Effector CD4-positive, alpha-beta T cell (primary cell): Measurements from ENCODE around the gene CASZ1.

Experiments used
- DNase-seq: peaks from one replicate; pipeline ENCODE4 v3.0.0-alpha.2; 2020

CASZ1 gene

DNA sequence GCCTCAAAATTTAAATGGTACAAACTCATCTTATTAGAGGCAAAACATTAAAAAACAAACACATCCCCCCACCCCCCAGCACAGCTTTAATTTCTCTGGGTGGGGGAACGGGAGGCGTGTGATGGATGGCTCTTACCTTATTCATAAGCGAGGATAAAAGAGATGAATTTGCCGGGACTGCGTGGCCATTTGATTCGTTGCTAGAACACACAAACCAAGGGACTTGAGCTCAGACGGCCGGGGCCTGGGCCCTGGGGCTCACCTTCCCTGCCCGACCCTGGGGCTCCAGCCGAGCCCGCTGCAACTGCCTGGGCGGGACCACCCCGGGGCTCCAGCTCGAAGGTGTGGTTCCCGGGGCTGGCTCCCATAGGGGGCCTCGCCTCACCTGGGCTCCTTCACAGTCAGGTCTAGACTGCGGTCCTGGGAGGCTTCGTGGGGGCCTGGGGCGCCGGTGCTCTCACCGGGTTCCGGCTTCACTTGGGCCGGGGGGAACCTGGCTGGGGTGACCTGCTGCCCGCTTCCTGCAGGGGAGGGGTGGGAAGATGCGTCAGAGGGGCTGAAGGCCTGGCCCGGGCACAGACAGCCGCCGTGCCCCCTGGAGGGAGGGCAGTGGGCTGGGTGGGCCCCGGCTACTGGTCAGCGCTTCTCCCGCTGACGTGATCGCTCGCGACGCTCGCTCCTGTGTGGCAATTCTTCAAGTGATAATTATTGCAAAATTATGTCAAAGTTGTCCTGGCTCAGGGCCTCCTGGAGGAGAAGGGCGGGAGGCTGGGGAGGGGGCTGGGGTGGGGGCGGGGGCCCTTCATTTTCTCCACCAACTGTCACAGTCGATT is 145.7 kb downstream of the CASZ1 start:
- DNase-seq, result no peak

DNA sequence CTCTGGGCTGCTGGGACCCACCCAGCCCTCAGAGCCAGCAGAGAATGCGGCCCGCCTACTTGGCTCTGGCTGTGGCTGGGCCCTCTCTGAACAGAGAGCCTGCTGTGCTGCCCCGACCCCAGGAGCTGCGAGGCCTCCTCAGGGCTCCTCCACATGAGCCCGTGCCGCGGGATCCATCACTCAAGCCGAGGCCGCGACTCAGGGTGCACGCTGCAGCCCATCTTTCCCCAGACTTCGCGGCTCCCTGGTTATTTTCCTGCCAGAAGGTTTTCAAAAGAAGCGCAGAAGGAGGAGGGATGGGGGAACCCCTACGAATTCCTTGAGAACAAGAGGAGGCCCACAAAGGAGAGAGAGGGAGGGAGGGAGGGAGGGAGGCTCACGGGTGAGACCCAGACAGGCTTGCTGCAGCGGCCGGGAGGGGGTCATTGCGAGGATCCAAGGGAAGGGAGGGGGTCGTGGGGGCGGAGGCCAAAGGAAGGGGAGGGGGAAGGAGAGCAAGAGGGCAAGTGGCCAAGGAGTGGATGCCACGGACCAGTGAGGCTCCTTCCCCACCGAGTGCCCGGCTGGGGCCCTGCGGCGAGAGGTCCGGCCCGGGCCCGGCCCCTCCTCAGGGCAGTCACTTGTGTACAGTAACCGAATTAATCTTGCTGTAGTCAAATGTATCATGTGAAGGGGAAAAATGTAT is 146.8 kb downstream of the CASZ1 start:
- no peak for DNase-seq

DNA sequence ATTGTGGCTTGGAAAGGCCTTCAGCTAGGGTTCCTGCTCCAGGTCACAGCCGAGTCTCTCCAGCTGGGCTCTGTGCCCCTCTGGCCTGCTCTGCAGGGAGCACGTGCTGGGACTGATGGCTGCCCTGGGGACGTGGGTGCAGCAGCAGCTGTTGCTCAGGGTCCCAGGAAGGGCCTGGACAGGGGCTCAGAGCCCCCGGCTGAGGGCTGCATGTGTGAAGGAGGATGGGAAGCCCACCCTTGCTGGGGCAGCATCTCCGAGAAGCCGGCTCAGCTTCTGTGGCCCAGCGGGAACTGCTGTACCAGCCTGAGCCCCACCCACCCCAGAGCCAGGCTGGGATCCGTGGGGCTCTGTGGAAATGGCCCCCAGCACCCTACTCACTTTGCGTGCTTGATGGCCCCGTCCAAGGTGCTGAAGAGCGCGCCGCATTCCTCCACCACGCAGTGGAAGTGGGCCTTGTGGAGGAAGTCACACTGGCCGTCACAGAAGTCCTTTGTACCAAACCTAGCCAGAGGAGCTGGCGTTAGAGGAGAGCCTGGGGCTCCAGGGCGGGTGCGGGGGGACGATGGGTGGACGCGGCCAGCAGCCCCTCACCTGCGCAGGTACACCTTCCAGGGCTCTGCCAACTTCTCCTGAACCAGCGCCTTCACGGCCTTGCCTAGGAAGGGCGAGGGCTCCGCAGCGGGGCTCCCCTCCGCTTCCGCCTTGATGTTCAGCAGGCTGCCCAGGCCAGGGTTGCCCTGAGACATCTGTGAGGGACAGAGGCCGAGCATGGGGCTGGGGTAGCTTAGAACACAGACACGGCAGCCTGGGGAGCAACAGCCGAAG is 147.5 kb downstream of the CASZ1 start:
- DNase-seq, result no peak

DNA sequence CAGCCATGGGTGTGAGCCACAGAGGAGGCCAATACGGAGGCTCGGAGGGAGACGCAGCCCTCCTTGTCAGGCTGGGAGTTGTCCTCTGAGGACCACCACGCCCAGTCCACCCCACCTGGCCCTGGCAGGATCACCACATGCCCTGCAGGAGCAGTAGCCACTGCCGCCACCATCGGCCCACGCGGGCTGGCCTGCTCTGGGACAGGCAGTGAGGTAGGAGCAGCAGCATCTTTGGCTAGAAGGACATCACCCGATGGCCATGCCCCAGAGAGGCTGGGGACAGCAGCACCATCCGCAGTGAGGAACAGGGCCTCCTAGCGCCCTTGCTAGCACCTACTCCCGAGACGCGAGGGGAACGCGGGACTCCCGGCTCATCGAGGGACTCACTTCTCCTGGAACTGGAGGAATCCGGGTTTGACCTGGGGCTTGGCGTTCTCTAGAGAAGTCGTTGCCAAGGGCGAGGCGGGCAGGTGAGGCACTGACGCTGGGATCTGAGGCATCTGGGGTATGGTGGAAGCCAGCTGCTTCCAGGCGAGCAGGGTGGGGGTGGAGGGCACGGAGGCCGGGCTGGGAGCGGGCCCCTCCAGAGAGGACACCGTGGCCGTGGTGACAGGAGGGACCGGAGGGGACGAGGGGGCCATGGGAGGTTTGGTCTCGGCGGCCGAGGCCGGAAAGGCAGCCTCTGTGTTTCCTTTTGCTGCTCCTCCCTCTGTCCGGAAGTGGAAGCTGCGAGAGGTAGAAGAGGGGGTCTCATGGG is 148.9 kb downstream of the CASZ1 start:
- no peak for DNase-seq

DNA sequence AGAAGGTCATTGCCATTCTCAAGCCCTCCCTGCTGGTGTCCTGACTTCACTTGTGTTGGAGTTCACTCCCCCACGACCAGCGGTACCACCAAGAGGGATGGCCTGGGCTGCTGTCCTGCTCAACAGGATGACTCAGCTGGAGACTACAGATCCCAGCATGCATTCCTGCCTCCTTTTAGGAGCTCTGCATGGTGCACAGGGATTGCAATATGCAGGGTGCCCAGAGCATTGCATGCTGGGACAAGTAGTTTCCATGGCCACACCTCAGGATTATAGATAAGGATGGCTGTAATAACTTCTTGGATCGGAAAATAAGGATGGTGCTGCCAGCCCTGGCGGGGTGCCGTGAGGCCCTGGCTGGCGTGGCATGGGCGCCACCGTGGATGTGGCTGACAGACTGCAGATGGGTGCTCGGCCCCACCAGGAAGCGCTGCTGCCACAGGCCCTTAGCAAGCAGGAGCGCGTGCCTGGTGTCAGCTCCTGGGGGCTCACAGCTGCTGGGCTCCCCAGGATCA is 150.0 kb downstream of the CASZ1 start:
- DNase-seq, result no peak

DNA sequence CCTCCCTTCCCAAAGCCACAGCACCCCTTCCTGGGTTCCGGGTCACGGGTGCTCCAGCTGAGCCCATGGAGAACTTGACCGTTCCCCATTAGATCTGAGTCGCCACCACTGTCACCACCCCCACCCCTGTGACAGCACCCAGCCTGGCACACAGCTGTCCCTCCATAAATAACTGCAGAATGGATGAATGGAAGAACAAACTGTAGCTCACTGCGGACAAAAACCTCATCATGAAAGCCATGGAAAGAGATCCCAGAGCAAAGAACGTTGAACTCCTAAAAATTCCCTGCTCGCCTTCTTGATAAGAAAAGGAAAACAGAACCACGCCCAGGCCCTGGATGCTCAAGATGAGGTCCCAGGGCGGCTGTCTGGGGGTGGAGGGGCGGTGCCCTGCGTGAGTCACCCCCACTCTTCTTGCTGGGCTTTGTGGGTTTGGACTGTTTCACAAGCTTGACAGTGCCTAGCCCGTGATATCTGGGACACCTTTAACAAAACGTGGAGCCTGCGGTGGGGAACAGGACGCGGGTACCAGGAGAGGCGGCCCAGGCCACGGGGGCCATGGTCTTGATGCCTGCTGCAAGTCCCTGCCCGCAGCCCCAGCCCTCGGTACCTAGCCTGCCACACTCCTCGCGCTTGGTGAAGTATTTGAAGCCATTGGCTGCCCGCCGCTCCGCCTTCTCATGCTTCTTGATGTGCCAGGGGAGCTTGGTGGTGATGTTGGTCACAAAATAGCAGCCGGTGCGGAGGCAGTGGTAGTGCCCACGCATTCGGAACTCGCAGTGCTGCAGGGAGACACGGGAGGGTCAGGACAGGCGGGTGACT is 151.9 kb downstream of the CASZ1 start:
- no peak for DNase-seq

DNA sequence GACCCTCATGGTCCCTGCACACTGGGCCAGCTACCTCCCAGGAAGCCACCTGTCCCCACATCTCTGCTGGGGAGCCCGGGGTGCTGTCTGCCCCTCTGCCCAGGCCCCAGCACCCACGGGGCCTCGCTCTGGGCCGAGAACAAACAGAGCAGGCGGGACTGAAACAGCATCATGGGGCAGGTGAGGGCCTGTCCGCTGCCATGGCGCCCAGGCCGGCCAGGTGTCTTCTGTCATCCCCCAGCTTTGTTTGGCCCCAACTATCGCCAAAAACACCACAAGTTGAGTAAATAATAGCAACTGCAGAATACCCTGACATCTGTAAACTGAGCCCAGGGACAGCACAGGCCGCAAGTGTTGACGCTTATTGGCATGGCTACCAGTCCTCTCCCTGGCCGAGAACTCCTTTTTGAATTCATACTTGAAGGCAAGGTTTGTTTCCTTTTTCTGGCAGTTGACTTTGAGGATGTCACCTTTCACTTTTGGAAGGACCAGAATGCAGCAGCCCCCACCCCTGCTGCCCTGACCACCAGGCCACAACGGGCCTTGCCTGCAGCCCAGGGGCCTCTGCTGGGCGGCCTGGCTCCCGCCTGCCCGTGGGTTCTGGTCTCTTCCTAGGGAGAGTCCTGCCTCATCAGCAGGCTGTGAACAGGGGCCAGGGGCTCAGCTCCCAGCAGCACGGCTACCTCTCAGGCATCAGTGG is 152.7 kb downstream of the CASZ1 start:
- DNase-seq, result no peak

DNA sequence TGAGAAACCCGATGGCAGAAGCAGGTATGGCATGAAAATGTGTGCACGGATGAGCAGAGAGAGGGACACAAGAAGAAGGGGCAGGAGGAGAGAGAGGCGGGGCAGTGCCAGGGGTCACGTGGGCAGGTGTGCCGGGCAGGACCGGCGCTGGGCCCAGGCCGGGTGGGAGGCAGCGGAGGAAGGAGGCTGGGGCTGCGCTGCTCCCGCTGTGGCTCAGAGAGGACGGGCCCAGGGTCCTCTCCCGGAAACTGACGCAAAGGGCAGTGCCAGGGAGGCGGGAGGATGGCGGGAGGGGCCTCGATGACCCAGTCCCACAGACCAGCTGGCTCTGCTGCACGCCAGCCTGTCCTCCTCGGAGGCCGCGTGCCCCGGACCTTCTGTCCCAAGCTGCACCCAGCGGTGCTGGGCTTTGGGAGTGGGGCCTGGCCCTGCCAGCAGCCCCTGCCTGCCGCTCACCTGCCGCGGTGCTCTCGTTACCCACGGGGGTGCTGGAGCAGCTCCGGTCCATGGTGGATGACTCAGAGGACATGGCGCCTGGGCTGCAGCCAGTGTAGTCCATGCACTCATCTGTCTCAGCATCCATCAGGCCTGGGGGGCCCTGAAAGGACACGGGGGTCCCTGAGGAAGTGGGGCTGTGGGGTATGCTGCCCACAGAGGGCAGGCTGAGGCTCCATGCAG is 153.9 kb downstream of the CASZ1 start:
- DNase-seq, result no peak

DNA sequence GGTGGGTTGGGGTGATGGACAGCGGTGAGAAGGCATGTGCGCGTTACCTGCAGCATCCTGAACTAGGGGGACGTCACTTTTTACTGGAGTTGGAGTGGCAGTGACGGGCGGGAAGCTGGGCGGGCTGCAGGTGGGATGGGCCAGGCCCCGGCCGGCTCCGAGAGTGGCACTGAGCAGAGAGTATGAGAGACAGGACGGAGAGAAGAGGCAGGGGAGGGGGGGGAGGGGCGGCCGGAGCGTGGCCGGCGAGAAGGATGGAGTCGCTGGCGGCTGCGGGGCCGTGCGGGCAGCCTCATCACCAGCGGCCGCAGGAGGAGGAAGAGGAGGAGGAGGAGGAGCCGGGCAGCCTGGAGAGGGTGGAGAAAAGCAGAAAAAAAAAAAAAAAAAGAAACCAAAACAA is 154.5 kb downstream of the CASZ1 start:
- DNase-seq, result no peak

DNA sequence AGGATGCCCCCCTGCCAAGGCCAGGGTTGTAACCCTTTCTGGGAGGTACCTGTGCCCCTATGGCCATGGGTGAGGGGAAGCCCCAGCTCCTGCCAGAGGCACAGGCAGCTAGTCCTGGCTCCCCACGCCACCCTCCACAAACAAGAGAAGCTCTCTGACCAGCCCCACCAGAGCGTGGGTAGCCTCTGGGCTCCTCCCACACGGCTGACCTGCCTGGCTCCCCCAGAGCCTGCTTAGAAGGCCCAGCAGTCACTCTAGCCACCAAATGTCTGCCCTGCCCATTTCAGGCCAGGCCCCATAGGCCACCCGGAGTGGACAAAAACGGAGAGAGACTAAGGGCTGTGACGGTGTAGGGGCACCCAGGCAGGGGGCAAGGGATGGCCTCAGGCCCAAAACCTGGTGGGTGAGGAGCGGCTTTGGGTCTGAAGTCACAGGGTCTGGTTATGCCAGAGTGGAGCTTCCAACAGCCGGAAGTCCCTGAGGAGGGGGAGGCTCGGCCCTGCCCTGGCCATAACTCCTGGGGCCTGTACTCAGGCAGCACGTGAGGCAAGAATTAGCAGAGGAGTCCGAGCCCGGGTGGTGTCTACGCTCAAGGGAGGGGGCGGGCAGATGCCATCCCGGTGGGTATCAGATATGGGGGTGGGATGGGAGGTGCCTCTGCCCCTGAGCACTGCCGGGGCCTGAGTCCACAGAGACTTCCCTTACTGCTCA is 155.4 kb downstream of the CASZ1 start:
- no peak for DNase-seq

DNA sequence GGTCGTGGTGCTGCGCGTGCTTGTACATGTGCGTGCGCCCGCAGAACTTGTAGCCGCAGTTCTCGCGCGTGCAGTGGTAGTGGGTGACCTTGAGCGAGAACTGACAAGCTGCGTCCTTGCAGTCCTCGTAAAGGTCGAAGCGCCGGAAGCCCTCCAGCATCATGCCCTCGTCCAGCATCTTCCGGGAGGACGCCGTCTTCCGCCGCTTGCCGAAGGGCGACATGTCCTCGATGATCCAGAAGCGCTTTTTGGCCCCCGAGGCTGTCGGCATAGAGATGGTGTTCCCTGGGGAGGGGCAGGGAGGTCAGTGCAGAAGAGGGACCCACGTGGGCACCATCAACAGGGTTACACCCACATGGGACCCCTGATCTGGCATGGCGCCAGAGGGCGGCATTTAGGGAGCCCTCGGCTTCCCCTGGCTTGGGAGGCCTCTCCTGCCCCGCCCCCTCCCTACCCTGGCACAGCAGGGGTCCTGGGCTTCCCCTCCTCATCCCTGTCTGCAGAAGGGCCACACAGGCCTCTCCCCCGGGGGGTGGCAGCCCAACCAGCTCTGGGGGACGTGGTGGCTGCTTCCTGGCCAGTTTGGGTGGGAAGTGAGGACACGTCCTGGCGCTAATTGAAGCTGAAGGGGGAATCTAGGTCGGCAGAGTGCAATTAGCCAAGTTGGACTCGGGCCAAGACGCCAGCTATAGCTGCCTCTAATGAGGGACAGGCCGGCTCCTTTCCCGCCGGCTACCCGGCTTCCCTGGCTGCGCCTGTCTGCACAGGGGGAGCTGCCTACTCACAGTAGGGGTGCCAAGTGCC is 156.5 kb downstream of the CASZ1 start:
- no peak for DNase-seq

DNA sequence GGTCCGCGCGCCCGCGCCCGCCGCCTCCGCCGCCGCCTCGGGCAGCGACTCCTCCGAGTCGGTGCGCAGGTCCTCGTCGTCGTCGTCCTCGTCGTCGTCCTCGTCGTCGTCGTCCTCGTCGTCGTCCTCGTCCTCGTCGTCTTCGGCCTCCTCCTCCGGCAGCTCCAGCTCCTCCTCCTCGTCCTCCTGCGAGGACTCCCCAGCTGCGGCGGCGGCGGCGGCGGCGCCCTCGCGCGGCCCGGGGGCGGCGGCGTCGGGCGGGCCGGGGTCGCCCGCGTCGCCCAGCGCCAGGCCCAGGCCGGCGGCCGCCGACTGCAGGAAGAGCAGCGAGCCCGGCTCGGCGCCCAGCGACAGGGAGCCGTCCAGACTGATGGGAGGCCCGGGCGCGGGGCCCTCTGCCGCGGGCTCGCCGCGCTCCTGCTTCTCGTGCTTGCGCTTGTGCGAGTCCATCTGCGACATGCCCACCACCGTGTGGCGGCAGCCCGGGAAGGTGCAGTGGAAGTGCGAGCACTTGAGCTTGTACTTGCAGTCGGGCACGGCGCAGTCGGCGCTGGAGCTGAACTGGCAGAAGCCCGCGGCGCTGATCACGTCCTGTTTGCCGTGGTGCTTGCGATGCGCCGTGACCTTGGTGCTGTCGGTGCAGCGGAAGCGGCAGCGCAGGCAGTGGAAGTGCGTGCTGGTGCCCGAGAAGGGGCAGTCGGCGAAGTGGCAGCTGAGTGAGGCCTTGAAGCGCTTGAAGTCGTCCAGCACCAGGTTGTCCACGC is 157.3 kb downstream of the CASZ1 start:
- no peak for DNase-seq

DNA sequence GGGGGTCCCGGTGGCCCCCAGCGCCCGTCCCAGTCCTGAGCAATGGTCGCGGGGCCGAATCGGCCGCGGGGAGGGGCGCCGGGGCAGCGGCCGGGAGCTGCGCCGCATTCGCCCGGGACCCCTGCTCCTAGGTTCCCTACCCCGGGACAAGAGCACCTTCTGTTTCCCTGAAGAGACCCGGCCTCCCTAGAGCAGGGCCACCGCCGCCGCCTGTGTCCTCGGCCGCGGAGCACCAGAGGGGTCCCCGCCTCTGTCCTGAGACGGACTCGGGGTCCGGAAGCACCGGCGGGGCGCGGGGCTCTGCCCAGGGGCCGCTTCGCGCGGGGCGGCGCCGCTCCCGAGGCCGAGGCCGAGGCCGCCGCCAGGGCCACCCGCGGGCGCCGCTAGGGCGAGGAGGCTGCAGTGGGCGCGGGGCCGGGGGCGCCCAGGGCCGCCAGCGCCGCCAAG is 157.9 kb downstream of the CASZ1 start:
- no peak for DNase-seq

DNA sequence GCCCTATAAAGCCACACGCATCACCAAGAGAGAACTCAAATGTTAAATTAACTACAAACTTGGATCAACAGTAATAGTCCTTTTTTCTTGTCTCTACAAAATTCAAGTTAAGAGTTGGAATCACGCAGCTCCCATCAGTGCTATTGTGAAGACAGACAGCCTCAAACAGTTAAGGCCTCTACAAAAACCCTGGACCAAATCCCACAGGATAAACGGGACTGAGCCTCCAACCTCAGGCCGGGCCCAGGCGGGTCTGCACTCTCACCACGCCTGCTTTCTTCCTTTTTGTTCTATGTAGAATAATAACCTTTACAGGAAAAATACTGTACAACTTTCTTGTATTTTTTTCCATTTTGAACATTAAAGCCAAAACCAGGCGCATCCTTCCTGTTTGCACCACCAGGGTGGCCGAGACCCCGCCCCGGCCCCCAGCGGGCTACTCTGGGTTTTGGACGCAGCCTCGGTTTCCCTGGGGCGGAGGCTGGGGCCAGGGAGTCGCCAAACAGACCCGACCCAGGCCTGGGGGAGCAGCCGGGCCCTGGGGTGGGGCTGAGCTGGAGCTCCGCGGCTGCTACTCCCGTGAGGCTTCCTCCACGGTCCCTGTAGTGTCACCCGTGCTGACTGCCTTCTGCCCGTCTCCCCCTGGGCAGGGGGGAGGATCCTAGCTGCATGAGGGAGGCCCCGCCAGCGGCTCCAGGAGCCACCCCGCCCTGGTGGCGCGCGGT is 158.4 kb downstream of the CASZ1 start:
- no peak for DNase-seq

DNA sequence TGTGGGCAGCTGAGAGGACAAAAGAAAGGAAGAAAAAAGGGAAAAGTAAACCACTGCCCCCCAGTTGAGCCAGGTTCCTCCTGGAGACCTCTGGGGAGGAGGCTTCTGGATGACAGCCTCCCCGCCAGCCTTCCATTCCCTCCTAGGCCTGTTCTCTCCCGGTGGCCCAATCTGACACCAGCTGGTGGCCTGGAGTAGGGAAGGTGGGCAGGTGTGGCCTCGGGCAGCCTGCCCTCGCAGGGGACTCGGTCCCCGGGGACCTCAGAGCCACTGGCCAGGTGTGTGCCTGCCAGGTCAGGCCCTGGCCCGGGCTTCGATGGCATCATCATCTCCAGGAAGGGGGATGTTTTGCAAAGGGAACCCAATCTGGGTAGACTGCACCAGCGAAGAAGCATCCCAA is 159.0 kb downstream of the CASZ1 start:
- DNase-seq, result no peak

DNA sequence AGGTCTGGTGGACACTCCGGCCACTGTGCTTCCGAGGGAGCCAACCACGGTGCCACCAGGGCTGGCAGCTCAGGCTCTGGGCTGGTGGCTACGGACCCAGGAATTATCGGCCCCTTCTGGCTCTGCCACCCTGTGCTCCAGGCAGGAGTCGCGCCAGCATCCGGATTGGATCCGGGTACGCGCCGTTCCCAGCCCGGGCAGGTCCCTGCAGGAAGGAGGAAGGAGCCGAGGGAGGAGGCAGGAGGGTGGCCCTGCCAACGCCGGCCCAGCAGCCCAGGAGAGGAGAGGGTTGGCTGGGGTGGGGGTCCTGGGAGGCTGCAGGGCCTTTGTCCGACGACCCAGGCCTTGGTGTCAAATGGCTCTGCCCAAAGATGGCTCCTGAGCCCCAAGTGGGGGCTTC is 160.5 kb downstream of the CASZ1 start:
- DNase-seq, result no peak
